ENCODE measurements around the gene NMRK2. TPM values are rescaled to one million over a fixed set of nuclear protein-coding genes. Genes with fewer than 3 reads are reported as not detected.

NMRK2 gene
- total and polyA plus RNA-seq, 2 of the 13 experiments (the other 11 are each of a cell fraction or from before 2014, with no cell fraction given) = not detected

DNA sequence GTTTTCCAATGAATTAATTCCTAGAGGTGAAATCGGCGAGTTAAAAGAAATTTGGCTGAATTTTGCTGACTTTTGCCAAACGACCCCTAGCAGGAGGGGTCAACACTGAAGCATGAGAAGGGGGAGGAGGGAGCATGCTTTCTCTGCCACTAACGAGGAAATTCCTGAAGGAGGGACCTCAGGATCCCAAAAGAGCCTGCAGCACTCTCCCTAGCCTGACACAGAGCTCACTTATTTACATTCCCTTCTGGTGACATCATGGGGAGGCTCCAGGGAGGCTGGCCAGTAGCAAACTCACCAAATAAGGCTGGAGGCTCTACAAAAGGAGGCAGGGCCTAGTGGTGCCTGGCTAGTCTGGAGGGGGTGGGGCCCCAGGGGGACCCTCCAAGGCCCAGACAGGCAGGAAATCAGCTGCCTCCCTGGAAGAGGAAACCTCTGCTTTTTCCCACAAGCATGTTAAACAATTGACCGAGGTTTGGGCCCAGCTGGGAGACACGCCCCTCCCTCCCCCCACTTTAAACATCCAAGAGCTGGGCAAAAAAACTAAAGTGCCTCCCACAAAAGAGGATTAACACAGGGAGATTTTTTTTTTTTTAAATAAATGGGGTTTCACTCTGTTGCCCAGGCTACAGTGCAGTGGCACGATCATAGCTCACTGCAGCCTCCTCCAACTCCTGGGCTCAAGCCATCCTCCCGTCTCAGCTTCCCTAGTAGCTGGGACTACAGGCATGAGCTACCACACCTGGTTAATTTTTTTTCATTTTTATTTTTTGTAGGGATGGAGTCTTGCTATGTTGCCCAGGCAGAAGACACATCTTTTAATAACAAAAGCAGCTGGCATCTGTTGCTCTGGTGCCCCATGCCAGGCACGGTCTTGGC is 35.9 kb downstream of the NMRK2 start (continued):
- TF ChIP-seq, protein P1, sequence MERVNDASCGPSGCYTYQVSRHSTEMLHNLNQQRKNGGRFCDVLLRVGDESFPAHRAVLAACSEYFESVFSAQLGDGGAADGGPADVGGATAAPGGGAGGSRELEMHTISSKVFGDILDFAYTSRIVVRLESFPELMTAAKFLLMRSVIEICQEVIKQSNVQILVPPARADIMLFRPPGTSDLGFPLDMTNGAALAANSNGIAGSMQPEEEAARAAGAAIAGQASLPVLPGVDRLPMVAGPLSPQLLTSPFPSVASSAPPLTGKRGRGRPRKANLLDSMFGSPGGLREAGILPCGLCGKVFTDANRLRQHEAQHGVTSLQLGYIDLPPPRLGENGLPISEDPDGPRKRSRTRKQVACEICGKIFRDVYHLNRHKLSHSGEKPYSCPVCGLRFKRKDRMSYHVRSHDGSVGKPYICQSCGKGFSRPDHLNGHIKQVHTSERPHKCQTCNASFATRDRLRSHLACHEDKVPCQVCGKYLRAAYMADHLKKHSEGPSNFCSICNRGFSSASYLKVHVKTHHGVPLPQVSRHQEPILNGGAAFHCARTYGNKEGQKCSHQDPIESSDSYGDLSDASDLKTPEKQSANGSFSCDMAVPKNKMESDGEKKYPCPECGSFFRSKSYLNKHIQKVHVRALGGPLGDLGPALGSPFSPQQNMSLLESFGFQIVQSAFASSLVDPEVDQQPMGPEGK (CRISPR knock-in tag; IDR thresholded peaks at IDR 0.05) = peak; percentile 85
- TF ChIP-seq SAFB2 (CRISPR knock-in tag; IDR thresholded peaks at IDR 0.05; ENCODE audit: borderline replicate concordance, low read depth) = no peak
- no peak for TF ChIP-seq DR1 (CRISPR knock-in tag; IDR thresholded peaks at IDR 0.05)
- TF ChIP-seq MIER3 (CRISPR knock-in tag; IDR thresholded peaks at IDR 0.05; ENCODE audit: borderline replicate concordance) = 0 out of 2 replicates have a peak, but pooled peaks have one; percentile 52
- peak; percentile 72 for TF ChIP-seq THAP11 (CRISPR knock-in tag; IDR thresholded peaks at IDR 0.05)
- TF ChIP-seq SIX1 (CRISPR knock-in tag; IDR thresholded peaks at IDR 0.05; ENCODE audit: borderline replicate concordance) = no peak
- 0 out of 2 replicates have a peak, but pooled peaks have one; percentile 49 for TF ChIP-seq SMAD3 (CRISPR knock-in tag; IDR thresholded peaks at IDR 0.05)
- TF ChIP-seq TCF7L2 (IDR thresholded peaks at IDR 0.05; ENCODE audit: low read depth, low read length) = no peak
- TF ChIP-seq, protein P2, sequence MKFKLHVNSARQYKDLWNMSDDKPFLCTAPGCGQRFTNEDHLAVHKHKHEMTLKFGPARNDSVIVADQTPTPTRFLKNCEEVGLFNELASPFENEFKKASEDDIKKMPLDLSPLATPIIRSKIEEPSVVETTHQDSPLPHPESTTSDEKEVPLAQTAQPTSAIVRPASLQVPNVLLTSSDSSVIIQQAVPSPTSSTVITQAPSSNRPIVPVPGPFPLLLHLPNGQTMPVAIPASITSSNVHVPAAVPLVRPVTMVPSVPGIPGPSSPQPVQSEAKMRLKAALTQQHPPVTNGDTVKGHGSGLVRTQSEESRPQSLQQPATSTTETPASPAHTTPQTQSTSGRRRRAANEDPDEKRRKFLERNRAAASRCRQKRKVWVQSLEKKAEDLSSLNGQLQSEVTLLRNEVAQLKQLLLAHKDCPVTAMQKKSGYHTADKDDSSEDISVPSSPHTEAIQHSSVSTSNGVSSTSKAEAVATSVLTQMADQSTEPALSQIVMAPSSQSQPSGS (CRISPR knock-in tag; IDR thresholded peaks at IDR 0.05) = peak; percentile 100
- peak; percentile 49; the same call in 1 of the 2 replicates for TF ChIP-seq CREB1 (IDR thresholded peaks at IDR 0.05)
- TF ChIP-seq CREB1 (CRISPR knock-in tag; IDR thresholded peaks at IDR 0.05) = 0 out of 2 replicates have a peak, but pooled peaks have one; percentile 40
- TF ChIP-seq, protein P3, sequence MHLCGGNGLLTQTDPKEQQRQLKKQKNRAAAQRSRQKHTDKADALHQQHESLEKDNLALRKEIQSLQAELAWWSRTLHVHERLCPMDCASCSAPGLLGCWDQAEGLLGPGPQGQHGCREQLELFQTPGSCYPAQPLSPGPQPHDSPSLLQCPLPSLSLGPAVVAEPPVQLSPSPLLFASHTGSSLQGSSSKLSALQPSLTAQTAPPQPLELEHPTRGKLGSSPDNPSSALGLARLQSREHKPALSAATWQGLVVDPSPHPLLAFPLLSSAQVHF (CRISPR knock-in tag; IDR thresholded peaks at IDR 0.05) = no peak
- TF ChIP-seq TOE1 (CRISPR knock-in tag; IDR thresholded peaks at IDR 0.05) = no peak
- TF ChIP-seq PHF21A (CRISPR knock-in tag; IDR thresholded peaks at IDR 0.05) = peak; percentile 68
- no peak for TF ChIP-seq ZNF329 (CRISPR knock-in tag; IDR thresholded peaks at IDR 0.05; ENCODE audit: low read depth)
- peak; percentile 64; the same call in 1 of the 2 replicates for TF ChIP-seq IRF2 (CRISPR knock-in tag; IDR thresholded peaks at IDR 0.05)
- TF ChIP-seq ZBTB21 (CRISPR knock-in tag; IDR thresholded peaks at IDR 0.05) = peak; percentile 47; the same call in 1 of the 2 replicates
- peak; percentile 45; the same call in 1 of the 2 replicates for TF ChIP-seq ZNF121 (CRISPR knock-in tag; IDR thresholded peaks at IDR 0.05)
- TF ChIP-seq CBFB (CRISPR knock-in tag; IDR thresholded peaks at IDR 0.05) = no peak
- no peak for TF ChIP-seq ZNF34 (CRISPR knock-in tag; IDR thresholded peaks at IDR 0.05; ENCODE audit: borderline replicate concordance)
- 0 out of 2 replicates have a peak, but pooled peaks have one; percentile 28 for TF ChIP-seq ZFY (CRISPR knock-in tag; IDR thresholded peaks at IDR 0.05)
- TF ChIP-seq, protein P4, sequence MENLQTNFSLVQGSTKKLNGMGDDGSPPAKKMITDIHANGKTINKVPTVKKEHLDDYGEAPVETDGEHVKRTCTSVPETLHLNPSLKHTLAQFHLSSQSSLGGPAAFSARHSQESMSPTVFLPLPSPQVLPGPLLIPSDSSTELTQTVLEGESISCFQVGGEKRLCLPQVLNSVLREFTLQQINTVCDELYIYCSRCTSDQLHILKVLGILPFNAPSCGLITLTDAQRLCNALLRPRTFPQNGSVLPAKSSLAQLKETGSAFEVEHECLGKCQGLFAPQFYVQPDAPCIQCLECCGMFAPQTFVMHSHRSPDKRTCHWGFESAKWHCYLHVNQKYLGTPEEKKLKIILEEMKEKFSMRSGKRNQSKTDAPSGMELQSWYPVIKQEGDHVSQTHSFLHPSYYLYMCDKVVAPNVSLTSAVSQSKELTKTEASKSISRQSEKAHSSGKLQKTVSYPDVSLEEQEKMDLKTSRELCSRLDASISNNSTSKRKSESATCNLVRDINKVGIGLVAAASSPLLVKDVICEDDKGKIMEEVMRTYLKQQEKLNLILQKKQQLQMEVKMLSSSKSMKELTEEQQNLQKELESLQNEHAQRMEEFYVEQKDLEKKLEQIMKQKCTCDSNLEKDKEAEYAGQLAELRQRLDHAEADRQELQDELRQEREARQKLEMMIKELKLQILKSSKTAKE (CRISPR knock-in tag; IDR thresholded peaks at IDR 0.05; ENCODE audit: borderline replicate concordance) = no peak
- TF ChIP-seq, protein P5, sequence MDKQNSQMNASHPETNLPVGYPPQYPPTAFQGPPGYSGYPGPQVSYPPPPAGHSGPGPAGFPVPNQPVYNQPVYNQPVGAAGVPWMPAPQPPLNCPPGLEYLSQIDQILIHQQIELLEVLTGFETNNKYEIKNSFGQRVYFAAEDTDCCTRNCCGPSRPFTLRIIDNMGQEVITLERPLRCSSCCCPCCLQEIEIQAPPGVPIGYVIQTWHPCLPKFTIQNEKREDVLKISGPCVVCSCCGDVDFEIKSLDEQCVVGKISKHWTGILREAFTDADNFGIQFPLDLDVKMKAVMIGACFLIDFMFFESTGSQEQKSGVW (CRISPR knock-in tag; IDR thresholded peaks at IDR 0.05; ENCODE audit: borderline replicate concordance) = no peak
